GM12873 (cell line): ENCODE results near the gene DOCK3.

ENCODE experiments used
- CTCF ChIP-seq: IDR thresholded peaks from 2 replicates; pipeline ENCODE4 v1.5.1; 2012; ENCODE audit warnings: low read depth, mild to moderate bottlenecking, moderate library complexity, low read length, control low read depth; ENCODE audit not compliant: insufficient read depth; ENCODE audit errors: missing control alignments

Gene DOCK3

GRCh38 chr3:51269466-51269865 is 594.7 kb downstream of the DOCK3 start:
- peak; percentile 26 for TF ChIP-seq CTCF

GRCh38 chr3:51270559-51270958 is 595.8 kb downstream of the DOCK3 start:
- TF ChIP-seq CTCF, result no peak

- TF ChIP-seq CTCF, result no peak
These were observed 596.4 kb downstream of the DOCK3 start for GRCh38 chr3:51271172-51271571.

GRCh38 chr3:51274052-51274451 is 599.3 kb downstream of the DOCK3 start:
- TF ChIP-seq CTCF, result no peak

GRCh38 chr3:51275111-51275805 is 600.5 kb downstream of the DOCK3 start:
- TF ChIP-seq CTCF, result no peak

- no peak for TF ChIP-seq CTCF
These were observed 601.3 kb downstream of the DOCK3 start for GRCh38 chr3:51276046-51276445.

- no peak for TF ChIP-seq CTCF
These were observed 604.7 kb downstream of the DOCK3 start for GRCh38 chr3:51279448-51279847.
